ENCODE measurements around the gene BABAM2.

Gene BABAM2

GRCh38 chr2:28346587-28346986, 456.1 kb downstream of the BABAM2 start:
- H3K9me3 ChIP-seq (ENCODE audit: insufficient read depth, low read length), result no peaks in the 10 kb centered on the region
- H2AFZ ChIP-seq (ENCODE audit: low read depth, low read length, severe bottlenecking), result no peak overlapping the region
- no peak overlapping the region for H3K9ac ChIP-seq (ENCODE audit: low read length)
- no peak overlapping the region for H3K27ac ChIP-seq (ENCODE audit: low read depth, low read length)
- H3K79me2 ChIP-seq (ENCODE audit: insufficient read depth, low read length), result no peaks in the 10 kb centered on the region
- no peaks in the 10 kb centered on the region for H3F3A ChIP-seq (ENCODE audit: insufficient read depth)
- H3K9me2 ChIP-seq (replicated peaks; ENCODE audit: insufficient read depth, low read length), result no peaks in the 10 kb centered on the region
- no peak overlapping the region for H3K4me2 ChIP-seq (ENCODE audit: low read depth, low read length, poor library complexity, severe bottlenecking)
- no peak overlapping the region for H3K4me3 ChIP-seq (ENCODE audit: insufficient read depth, low read length, poor library complexity, severe bottlenecking)
- H4K20me1 ChIP-seq (ENCODE audit: low read depth, low read length), result no peaks in the 10 kb centered on the region
- H3K27me3 ChIP-seq (ENCODE audit: low read length), result no peaks in the 10 kb centered on the region
- no peak for TF ChIP-seq EZH2phosphoT487 (conservative IDR thresholded peaks at IDR 0.05; ENCODE audit: low read length)
- H3K36me3 ChIP-seq (ENCODE audit: low read length), result no peaks in the 10 kb centered on the region

- no peak overlapping the region for H3K27ac ChIP-seq (ENCODE audit: low read depth, low read length)
- no peak overlapping the region for H3K9ac ChIP-seq (ENCODE audit: low read length)
- H3K4me2 ChIP-seq (ENCODE audit: low read depth, low read length, poor library complexity, severe bottlenecking), result no peak overlapping the region
- no peaks in the 10 kb centered on the region for H3K9me2 ChIP-seq (replicated peaks; ENCODE audit: insufficient read depth, low read length)
- no peaks in the 10 kb centered on the region for H3F3A ChIP-seq (ENCODE audit: insufficient read depth)
- no peaks in the 10 kb centered on the region for H3K36me3 ChIP-seq (ENCODE audit: low read length)
- no peak overlapping the region for H3K4me3 ChIP-seq (ENCODE audit: insufficient read depth, low read length, poor library complexity, severe bottlenecking)
- H4K20me1 ChIP-seq (ENCODE audit: low read depth, low read length), result no peaks in the 10 kb centered on the region
- H3K27me3 ChIP-seq (ENCODE audit: low read length), result no peaks in the 10 kb centered on the region
- no peaks in the 10 kb centered on the region for H3K9me3 ChIP-seq (ENCODE audit: insufficient read depth, low read length)
- TF ChIP-seq EZH2phosphoT487 (conservative IDR thresholded peaks at IDR 0.05; ENCODE audit: low read length), result no peak
- TF ChIP-seq CTCF (IDR thresholded peaks at IDR 0.05; ENCODE audit: insufficient read depth, low read length, poor library complexity, severe bottlenecking), result no peak
- no peaks in the 10 kb centered on the region for H3K79me2 ChIP-seq (ENCODE audit: insufficient read depth, low read length)
- no peak overlapping the region for H2AFZ ChIP-seq (ENCODE audit: low read depth, low read length, severe bottlenecking)
Observed at GRCh38 chr2:28347193-28347592, 456.7 kb downstream of the BABAM2 start.

- no peak overlapping the region for H3K4me3 ChIP-seq (ENCODE audit: insufficient read depth, low read length, poor library complexity, severe bottlenecking)
- TF ChIP-seq EZH2phosphoT487 (conservative IDR thresholded peaks at IDR 0.05; ENCODE audit: low read length) (no peak), CTCF (IDR thresholded peaks at IDR 0.05; ENCODE audit: insufficient read depth, low read length, poor library complexity, severe bottlenecking) (no peak)
- H3K36me3 ChIP-seq (ENCODE audit: low read length), result no peaks in the 10 kb centered on the region
- H2AFZ ChIP-seq (ENCODE audit: low read depth, low read length, severe bottlenecking), result no peak overlapping the region
- no peaks in the 10 kb centered on the region for H3K9me2 ChIP-seq (replicated peaks; ENCODE audit: insufficient read depth, low read length)
- H3K4me2 ChIP-seq (ENCODE audit: low read depth, low read length, poor library complexity, severe bottlenecking), result no peak overlapping the region
- H4K20me1 ChIP-seq (ENCODE audit: low read depth, low read length), result no peaks in the 10 kb centered on the region
- no peak overlapping the region for H3K27ac ChIP-seq (ENCODE audit: low read depth, low read length)
- no peaks in the 10 kb centered on the region for H3K9me3 ChIP-seq (ENCODE audit: insufficient read depth, low read length)
- no peaks in the 10 kb centered on the region for H3K79me2 ChIP-seq (ENCODE audit: insufficient read depth, low read length)
- no peak overlapping the region for H3K9ac ChIP-seq (ENCODE audit: low read length)
- no peaks in the 10 kb centered on the region for H3K27me3 ChIP-seq (ENCODE audit: low read length)
- no peaks in the 10 kb centered on the region for H3F3A ChIP-seq (ENCODE audit: insufficient read depth)
Observed at GRCh38 chr2:28347596-28347995, 457.1 kb downstream of the BABAM2 start.

GRCh38 chr2:28348149-28348567, 457.6 kb downstream of the BABAM2 start:
- Histone ChIP-seq H3K9ac (ENCODE audit: low read length) (no peak overlapping the region), H3K4me2 (ENCODE audit: low read depth, low read length, poor library complexity, severe bottlenecking) (no peak overlapping the region), H3K79me2 (ENCODE audit: insufficient read depth, low read length) (no peaks in the 10 kb centered on the region), H3K9me2 (replicated peaks; ENCODE audit: insufficient read depth, low read length) (no peaks in the 10 kb centered on the region), H3K27ac (ENCODE audit: low read depth, low read length) (no peak overlapping the region), H3K4me3 (ENCODE audit: insufficient read depth, low read length, poor library complexity, severe bottlenecking) (no peak overlapping the region), H3K9me3 (ENCODE audit: insufficient read depth, low read length) (no peaks in the 10 kb centered on the region), H4K20me1 (ENCODE audit: low read depth, low read length) (no peaks in the 10 kb centered on the region), H3F3A (ENCODE audit: insufficient read depth) (no peaks in the 10 kb centered on the region), H3K27me3 (ENCODE audit: low read length) (no peaks in the 10 kb centered on the region), H3K36me3 (ENCODE audit: low read length) (no peaks in the 10 kb centered on the region), H2AFZ (ENCODE audit: low read depth, low read length, severe bottlenecking) (no peak overlapping the region)
- TF ChIP-seq CTCF (IDR thresholded peaks at IDR 0.05; ENCODE audit: insufficient read depth, low read length, poor library complexity, severe bottlenecking) (no peak), EZH2phosphoT487 (conservative IDR thresholded peaks at IDR 0.05; ENCODE audit: low read length) (no peak)

All from SU-DHL-6 (cell line).